HepG2 (cell line): ENCODE data around the gene ATG4B. TPM values are rescaled to one million over a fixed set of nuclear protein-coding genes. Genes with fewer than 3 reads are reported as not detected.

ENCODE experiments used
- AHR ChIP-seq: IDR thresholded peaks from 2 replicates; pipeline ENCODE4 v1.6.1; 2018; ENCODE audit warnings: missing genetic modification reagents, missing compliant biosample characterization
- BRD4 ChIP-seq: sonication (generic); formaldehyde crosslinking; IDR thresholded peaks from 2 replicates; pipeline ENCODE4 v1.4.0; 2020; ENCODE audit warnings: missing genetic modification reagents
- CREB1 ChIP-seq, 2 experiments: fragments of 450-650 bp in 1 of 2; IDR thresholded peaks; 2 replicates each; pipeline ENCODE4 v1.6.1; 2016 to 2017; ENCODE audit warnings: control low read depth in 1 of 2, mild to moderate bottlenecking in 1 of 2, missing compliant biosample characterization in 1 of 2, missing genetic modification characterization in 1 of 2
- HDAC2 ChIP-seq: sonication (generic); formaldehyde crosslinking; IDR thresholded peaks from 2 replicates; pipeline ENCODE4 v1.4.0; 2020; ENCODE audit warnings: missing genetic modification reagents
- MED13 ChIP-seq: sonication (generic); formaldehyde crosslinking; IDR thresholded peaks from 2 replicates; pipeline ENCODE4 v1.5.0; 2020; ENCODE audit warnings: missing genetic modification reagents
- ONECUT2 ChIP-seq: sonication (generic); formaldehyde crosslinking; IDR thresholded peaks from 2 replicates; pipeline ENCODE4 v1.4.0; 2020; ENCODE audit warnings: missing genetic modification reagents
- PPARG ChIP-seq: conservative IDR thresholded peaks from 2 replicates; pipeline ENCODE4 v1.6.1; 2016; ENCODE audit warnings: missing biosample characterization, missing genetic modification reagents
- SIX1 ChIP-seq: sonication (generic); formaldehyde crosslinking; IDR thresholded peaks from 2 replicates; pipeline ENCODE4 v1.4.0; 2020; ENCODE audit warnings: missing genetic modification reagents, borderline replicate concordance
- SMAD1 ChIP-seq: sonication (generic); formaldehyde crosslinking; IDR thresholded peaks from 2 replicates; pipeline ENCODE4 v1.4.0; 2020; ENCODE audit warnings: missing genetic modification reagents, low read depth, mild to moderate bottlenecking, borderline replicate concordance
- SNAI1 ChIP-seq: sonication (generic); formaldehyde crosslinking; IDR thresholded peaks from 2 replicates; pipeline ENCODE4 v1.5.0; 2020; ENCODE audit warnings: mild to moderate bottlenecking, missing genetic modification reagents, borderline replicate concordance
- SUZ12 ChIP-seq: fragments of 150-350 bp; IDR thresholded peaks from 2 replicates; pipeline ENCODE4 v1.6.1; 2014; ENCODE audit warnings: low read depth, low read length
- TBX2 ChIP-seq: sonication (generic); formaldehyde crosslinking; IDR thresholded peaks from 2 replicates; pipeline ENCODE4 v1.5.0; 2020; ENCODE audit warnings: missing genetic modification reagents, mild to moderate bottlenecking, borderline replicate concordance
- TRIM24 ChIP-seq: sonication (generic); formaldehyde crosslinking; IDR thresholded peaks from 2 replicates; pipeline ENCODE4 v1.8.0; 2022; ENCODE audit warnings: mild to moderate bottlenecking, missing genetic modification reagents
- ZBTB38 ChIP-seq: sonication (generic); formaldehyde crosslinking; IDR thresholded peaks from 2 replicates; pipeline ENCODE4 v1.5.1; 2020; ENCODE audit warnings: mild to moderate bottlenecking, missing genetic modification reagents
- ZNF251 ChIP-seq: sonication (generic); formaldehyde crosslinking; IDR thresholded peaks from 2 replicates; pipeline ENCODE4 v1.9.0; 2021; ENCODE audit warnings: mild to moderate bottlenecking, missing genetic modification reagents
- ZNF430 ChIP-seq: sonication (generic); formaldehyde crosslinking; IDR thresholded peaks from 2 replicates; pipeline ENCODE4 v1.9.0; 2021; ENCODE audit warnings: mild to moderate bottlenecking, missing genetic modification reagents
- ZNF468 ChIP-seq: sonication (generic); formaldehyde crosslinking; IDR thresholded peaks from 2 replicates; pipeline ENCODE4 v1.8.0; 2022; ENCODE audit warnings: mild to moderate bottlenecking, moderate library complexity, missing genetic modification reagents
- ZNF543 ChIP-seq: sonication (generic); formaldehyde crosslinking; IDR thresholded peaks from 2 replicates; pipeline ENCODE4 v1.4.0; 2020; ENCODE audit warnings: mild to moderate bottlenecking, missing genetic modification reagents
- ZNF672 ChIP-seq: sonication (generic); formaldehyde crosslinking; IDR thresholded peaks from 2 replicates; pipeline ENCODE4 v1.8.1; 2022; ENCODE audit warnings: missing genetic modification reagents
- polyA plus RNA-seq, 8 experiments: library from polyadenylated mRNA; depleted of rRNA in 3 of 8; stranded (reverse) in 7 of 8; unstranded in 1 of 8; fragments of >200 nt; fragmentation: Illumina TruSeq in 4 of 8; extraction: Trizol in 4 of 8; gene quantifications; 2 replicates each; pipeline versions ENCODE4 v1.2.1 to v1.2.3, GENCODE V29; 2011 to 2016; ENCODE audit warnings: low read depth in 4 of 8, missing spikeins in 1 of 8, mixed read lengths in 1 of 8; ENCODE audit not compliant: insufficient read depth in 1 of 8
- total RNA-seq, 5 experiments: library from RNA; depleted of rRNA; stranded (reverse); fragments of >200 nt; fragmentation: Illumina TruSeq; extraction: Trizol; gene quantifications; 2 replicates each; pipeline ENCODE4 v1.2.3, GENCODE V29; 2016; ENCODE audit warnings: low read depth in 1 of 5
- TF ChIP-seq, protein P1 (sequence below): sonication (generic); formaldehyde crosslinking; IDR thresholded peaks from 2 replicates; pipeline ENCODE4 v1.5.0; 2020; ENCODE audit warnings: missing genetic modification reagents
- TF ChIP-seq, protein P2 (sequence below): sonication (generic); formaldehyde crosslinking; IDR thresholded peaks from 2 replicates; pipeline ENCODE4 v1.4.0; 2020; ENCODE audit warnings: missing genetic modification reagents
- TF ChIP-seq, protein P3 (sequence below): IDR thresholded peaks from 2 replicates; pipeline ENCODE4 v1.6.1; 2016; ENCODE audit warnings: missing genetic modification reagents, missing compliant biosample characterization
- TF ChIP-seq, protein P4 (sequence below): sonication (generic); formaldehyde crosslinking; IDR thresholded peaks from 2 replicates; pipeline ENCODE4 v1.8.0; 2022; ENCODE audit warnings: missing genetic modification reagents, mild to moderate bottlenecking, moderate library complexity, borderline replicate concordance
- TF ChIP-seq, protein P5 (sequence below): sonication (generic); formaldehyde crosslinking; IDR thresholded peaks from 2 replicates; pipeline ENCODE4 v1.8.0; 2023; ENCODE audit warnings: mild to moderate bottlenecking, missing genetic modification reagents
- TF ChIP-seq, protein P6 (sequence below): sonication (generic); formaldehyde crosslinking; IDR thresholded peaks from 2 replicates; pipeline ENCODE4 v1.8.0; 2022; ENCODE audit warnings: mild to moderate bottlenecking, missing genetic modification reagents; ENCODE audit not compliant: insufficient replicate concordance

ATG4B gene
- total and polyA plus RNA-seq, 2 of the 13 experiments (the other 11 are each of a cell fraction or from before 2014, with no cell fraction given), result 95.5 to 239 TPM

DNA sequence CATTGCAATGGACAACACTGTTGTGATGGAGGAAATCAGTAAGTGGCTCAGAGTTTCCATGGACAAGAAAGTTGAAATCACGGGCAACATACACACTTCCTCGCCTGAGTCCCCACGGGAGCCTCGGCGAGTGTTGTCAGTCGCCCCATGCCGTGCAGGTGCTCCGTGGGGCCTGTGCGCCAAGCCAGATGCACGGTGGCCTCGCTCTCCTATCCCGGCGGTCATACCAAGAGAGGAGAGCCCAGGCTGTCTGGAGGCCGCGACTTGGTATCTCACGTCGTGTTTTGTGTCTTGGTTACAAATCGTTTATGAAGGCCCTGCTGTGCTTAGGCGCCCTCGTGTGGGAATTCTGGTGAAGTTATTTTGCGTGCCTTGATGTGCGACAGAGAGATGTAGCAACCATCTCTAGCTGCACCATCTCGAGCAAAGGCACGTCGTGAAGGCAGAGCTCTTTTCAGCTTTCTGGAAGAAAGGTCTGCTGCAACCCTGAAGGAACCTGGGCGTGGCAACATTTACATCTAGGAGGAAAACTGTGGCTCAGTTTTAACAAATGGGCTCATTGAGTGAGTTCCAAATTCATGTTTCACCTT lies 21.8 kb downstream of the ATG4B start (continued):
- TF ChIP-seq SMAD1 (CRISPR knock-in tag) (no peak), ZNF251 (CRISPR knock-in tag) (no peak), TRIM24 (CRISPR knock-in tag) (no peak), ZNF468 (no peak), SUZ12 (no peak), SNAI1 (no peak), TBX2 (CRISPR knock-in tag) (peak; percentile 62; the same call in 1 of the 2 replicates), PPARG (CRISPR knock-in tag) (peak; percentile 49; the same call in 1 of the 2 replicates), BRD4 (CRISPR knock-in tag) (no peak), ONECUT2 (CRISPR knock-in tag) (no peak), ZBTB38 (CRISPR knock-in tag) (peak; percentile 100), HDAC2 (CRISPR knock-in tag) (0 out of 2 replicates have a peak, but pooled peaks have one; percentile 37), AHR (no peak), ZNF672 (no peak), MED13 (CRISPR knock-in tag) (no peak), ZNF543 (no peak), CREB1 (IDR thresholded peaks at IDR 0.05) (no peak), CREB1 (CRISPR knock-in tag; IDR thresholded peaks at IDR 0.05) (no peak), ZNF430 (peak; percentile 51; the same call in 1 of the 2 replicates), SIX1 (CRISPR knock-in tag) (no peak)
- TF ChIP-seq, protein P1, sequence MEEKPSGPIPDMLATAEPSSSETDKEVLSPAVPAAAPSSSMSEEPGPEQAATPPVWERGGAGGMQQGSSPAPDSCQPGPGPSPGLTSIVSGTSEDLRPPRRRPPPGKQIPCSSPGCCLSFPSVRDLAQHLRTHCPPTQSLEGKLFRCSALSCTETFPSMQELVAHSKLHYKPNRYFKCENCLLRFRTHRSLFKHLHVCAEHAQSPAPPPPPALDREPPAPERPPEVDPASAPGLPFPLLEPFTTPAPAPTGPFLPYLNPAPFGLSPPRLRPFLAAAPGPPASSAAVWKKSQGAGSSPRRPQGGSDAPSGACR, result no peak
- TF ChIP-seq, protein P2, sequence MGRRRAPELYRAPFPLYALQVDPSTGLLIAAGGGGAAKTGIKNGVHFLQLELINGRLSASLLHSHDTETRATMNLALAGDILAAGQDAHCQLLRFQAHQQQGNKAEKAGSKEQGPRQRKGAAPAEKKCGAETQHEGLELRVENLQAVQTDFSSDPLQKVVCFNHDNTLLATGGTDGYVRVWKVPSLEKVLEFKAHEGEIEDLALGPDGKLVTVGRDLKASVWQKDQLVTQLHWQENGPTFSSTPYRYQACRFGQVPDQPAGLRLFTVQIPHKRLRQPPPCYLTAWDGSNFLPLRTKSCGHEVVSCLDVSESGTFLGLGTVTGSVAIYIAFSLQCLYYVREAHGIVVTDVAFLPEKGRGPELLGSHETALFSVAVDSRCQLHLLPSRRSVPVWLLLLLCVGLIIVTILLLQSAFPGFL (CRISPR knock-in tag), result no peak
- TF ChIP-seq, protein P3, sequence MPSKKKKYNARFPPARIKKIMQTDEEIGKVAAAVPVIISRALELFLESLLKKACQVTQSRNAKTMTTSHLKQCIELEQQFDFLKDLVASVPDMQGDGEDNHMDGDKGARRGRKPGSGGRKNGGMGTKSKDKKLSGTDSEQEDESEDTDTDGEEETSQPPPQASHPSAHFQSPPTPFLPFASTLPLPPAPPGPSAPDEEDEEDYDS, result no peak
- TF ChIP-seq, protein P4, sequence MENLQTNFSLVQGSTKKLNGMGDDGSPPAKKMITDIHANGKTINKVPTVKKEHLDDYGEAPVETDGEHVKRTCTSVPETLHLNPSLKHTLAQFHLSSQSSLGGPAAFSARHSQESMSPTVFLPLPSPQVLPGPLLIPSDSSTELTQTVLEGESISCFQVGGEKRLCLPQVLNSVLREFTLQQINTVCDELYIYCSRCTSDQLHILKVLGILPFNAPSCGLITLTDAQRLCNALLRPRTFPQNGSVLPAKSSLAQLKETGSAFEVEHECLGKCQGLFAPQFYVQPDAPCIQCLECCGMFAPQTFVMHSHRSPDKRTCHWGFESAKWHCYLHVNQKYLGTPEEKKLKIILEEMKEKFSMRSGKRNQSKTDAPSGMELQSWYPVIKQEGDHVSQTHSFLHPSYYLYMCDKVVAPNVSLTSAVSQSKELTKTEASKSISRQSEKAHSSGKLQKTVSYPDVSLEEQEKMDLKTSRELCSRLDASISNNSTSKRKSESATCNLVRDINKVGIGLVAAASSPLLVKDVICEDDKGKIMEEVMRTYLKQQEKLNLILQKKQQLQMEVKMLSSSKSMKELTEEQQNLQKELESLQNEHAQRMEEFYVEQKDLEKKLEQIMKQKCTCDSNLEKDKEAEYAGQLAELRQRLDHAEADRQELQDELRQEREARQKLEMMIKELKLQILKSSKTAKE, result no peak
- TF ChIP-seq, protein P5, sequence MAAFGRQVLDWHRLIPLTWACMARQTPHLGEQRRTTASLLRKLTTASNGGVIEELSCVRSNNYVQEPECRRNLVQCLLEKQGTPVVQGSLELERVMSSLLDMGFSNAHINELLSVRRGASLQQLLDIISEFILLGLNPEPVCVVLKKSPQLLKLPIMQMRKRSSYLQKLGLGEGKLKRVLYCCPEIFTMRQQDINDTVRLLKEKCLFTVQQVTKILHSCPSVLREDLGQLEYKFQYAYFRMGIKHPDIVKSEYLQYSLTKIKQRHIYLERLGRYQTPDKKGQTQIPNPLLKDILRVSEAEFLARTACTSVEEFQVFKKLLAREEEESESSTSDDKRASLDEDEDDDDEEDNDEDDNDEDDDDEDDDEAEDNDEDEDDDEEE (CRISPR knock-in tag), result no peak
- TF ChIP-seq, protein P6, sequence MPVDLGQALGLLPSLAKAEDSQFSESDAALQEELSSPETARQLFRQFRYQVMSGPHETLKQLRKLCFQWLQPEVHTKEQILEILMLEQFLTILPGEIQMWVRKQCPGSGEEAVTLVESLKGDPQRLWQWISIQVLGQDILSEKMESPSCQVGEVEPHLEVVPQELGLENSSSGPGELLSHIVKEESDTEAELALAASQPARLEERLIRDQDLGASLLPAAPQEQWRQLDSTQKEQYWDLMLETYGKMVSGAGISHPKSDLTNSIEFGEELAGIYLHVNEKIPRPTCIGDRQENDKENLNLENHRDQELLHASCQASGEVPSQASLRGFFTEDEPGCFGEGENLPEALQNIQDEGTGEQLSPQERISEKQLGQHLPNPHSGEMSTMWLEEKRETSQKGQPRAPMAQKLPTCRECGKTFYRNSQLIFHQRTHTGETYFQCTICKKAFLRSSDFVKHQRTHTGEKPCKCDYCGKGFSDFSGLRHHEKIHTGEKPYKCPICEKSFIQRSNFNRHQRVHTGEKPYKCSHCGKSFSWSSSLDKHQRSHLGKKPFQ, result no peak
